OCI-LY3 (cell line): ENCODE data around the gene TPCN1.

Experiments
- EZH2phosphoT487 ChIP-seq: fragments of 200-600 bp; shearing (Covaris generic); IDR thresholded peaks from 2 replicates; pipeline ENCODE4 v1.6.1; 2018; ENCODE audit warnings: antibody characterized with exemption, mixed run types, low read depth
- TF ChIP-seq, protein P1 (sequence below): fragments of 200-600, 300-600 bp; sonication (generic); IDR thresholded peaks from 2 replicates; pipeline ENCODE4 v1.5.1; 2014; ENCODE audit warnings: antibody characterized with exemption, low read length, low read depth

DNA sequence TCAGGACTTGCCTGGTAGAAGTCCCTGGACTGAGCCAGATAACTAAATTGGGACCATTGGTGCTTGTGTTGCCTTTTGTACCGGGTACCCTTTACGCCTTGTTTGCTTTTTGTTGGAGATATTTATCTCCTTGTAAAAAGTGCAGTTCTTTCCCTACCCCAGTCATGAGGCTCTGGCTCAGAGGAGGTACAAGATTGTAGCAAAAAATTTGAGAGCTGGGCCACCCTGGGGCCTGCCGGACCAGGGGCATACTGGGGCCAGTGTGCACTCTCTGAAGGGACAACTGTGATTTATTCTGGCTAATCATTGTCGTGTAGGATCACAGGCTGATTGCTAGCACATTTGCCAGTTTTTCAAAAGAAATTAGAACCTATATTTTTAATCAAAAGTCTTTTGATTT lies 13.2 kb downstream of the TPCN1 start:
- TF ChIP-seq, protein P1, sequence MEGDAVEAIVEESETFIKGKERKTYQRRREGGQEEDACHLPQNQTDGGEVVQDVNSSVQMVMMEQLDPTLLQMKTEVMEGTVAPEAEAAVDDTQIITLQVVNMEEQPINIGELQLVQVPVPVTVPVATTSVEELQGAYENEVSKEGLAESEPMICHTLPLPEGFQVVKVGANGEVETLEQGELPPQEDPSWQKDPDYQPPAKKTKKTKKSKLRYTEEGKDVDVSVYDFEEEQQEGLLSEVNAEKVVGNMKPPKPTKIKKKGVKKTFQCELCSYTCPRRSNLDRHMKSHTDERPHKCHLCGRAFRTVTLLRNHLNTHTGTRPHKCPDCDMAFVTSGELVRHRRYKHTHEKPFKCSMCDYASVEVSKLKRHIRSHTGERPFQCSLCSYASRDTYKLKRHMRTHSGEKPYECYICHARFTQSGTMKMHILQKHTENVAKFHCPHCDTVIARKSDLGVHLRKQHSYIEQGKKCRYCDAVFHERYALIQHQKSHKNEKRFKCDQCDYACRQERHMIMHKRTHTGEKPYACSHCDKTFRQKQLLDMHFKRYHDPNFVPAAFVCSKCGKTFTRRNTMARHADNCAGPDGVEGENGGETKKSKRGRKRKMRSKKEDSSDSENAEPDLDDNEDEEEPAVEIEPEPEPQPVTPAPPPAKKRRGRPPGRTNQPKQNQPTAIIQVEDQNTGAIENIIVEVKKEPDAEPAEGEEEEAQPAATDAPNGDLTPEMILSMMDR: no peak
- no peak for TF ChIP-seq EZH2phosphoT487
